Panc1 (cell line): ENCODE data around the gene NDUFB4. TPM values are rescaled to one million over a fixed set of nuclear protein-coding genes. Genes with fewer than 3 reads are reported as not detected.
A peak's percentile ranks its signal among the peaks of the same experiment; 100 is the strongest.

Experiments
- ATAC-seq: fragments of 200-7000 bp; cut with Tn5 transposase; 2 replicates; pipeline ENCODE4 v1.9.1; 2020; ENCODE audit warnings: mild to moderate bottlenecking, moderate library complexity
- BruUV-seq: library from RNA; stranded (reverse); fragments of 400-500 nt; replicated peaks from 2 replicates; lab custom pipeline; 2021; lab: Mats Ljungman, UMichigan
- CTCF ChIA-PET: fragments of 300-600 bp; sonication (Branson Sonifier 250); formaldehyde crosslinking; loops from one replicate; lab custom pipeline; 2022; ENCODE audit warnings: antibody characterized with exemption; lab: Charles Lee
- POLR2A ChIA-PET: fragments of 300-600 bp; sonication (Branson Sonifier 250); formaldehyde crosslinking; loops from one replicate; lab custom pipeline; 2022; ENCODE audit warnings: antibody characterized with exemption; lab: Charles Lee
- DNase-seq: peaks from one replicate; pipeline ENCODE4 v3.0.0-alpha.2; 2010; ENCODE audit warnings: low read depth, low spot score
- H3K27ac ChIP-seq: 2 replicates; pipeline ENCODE4 v1.5.1; 2011; ENCODE audit warnings: mild to moderate bottlenecking, low read length, inconsistent platforms
- H3K27me3 ChIP-seq: fragments of 200-500 bp; sonication (Bioruptor generic); 2 replicates; pipeline ENCODE4 v1.6.0; 2014; ENCODE audit warnings: low read length, inconsistent platforms; ENCODE audit not compliant: control insufficient read depth, insufficient read depth
- H3K36me3 ChIP-seq: fragments of 200-500 bp; sonication (Bioruptor generic); 2 replicates; pipeline ENCODE4 v1.5.1; 2014; ENCODE audit warnings: inconsistent platforms, mild to moderate bottlenecking, low read length, moderate library complexity; ENCODE audit not compliant: control insufficient read depth, insufficient read depth
- H3K4me1 ChIP-seq: 2 replicates; pipeline ENCODE4 v1.5.1; 2011; ENCODE audit warnings: inconsistent platforms, mild to moderate bottlenecking, low read length, moderate library complexity; ENCODE audit not compliant: control insufficient read depth, insufficient read depth
- H3K4me3 ChIP-seq, 2 experiments: 2 replicates each; pipeline ENCODE4 v1.5.1; 2011 to 2012; ENCODE audit warnings: low read depth in 2 of 2, low read length in 2 of 2, mild to moderate bottlenecking in 2 of 2, inconsistent platforms in 1 of 2, moderate library complexity in 1 of 2
- H3K9me3 ChIP-seq: fragments of 200-500 bp; sonication (Bioruptor generic); 2 replicates; pipeline ENCODE4 v1.5.1; 2014; ENCODE audit warnings: low read depth, mild to moderate bottlenecking, inconsistent platforms, low read length, moderate library complexity; ENCODE audit not compliant: control insufficient read depth, insufficient read depth
- POLR2AphosphoS5 ChIP-seq: IDR thresholded peaks from 2 replicates; pipeline ENCODE4 v1.6.1; 2012; ENCODE audit warnings: mild to moderate bottlenecking, low read depth, low read length, moderate library complexity
- SIN3A ChIP-seq: IDR thresholded peaks from 2 replicates; pipeline ENCODE4 v1.6.1; 2012; ENCODE audit warnings: low read depth, mild to moderate bottlenecking, low read length, moderate library complexity, borderline replicate concordance; ENCODE audit not compliant: insufficient read depth
- TCF7L2 ChIP-seq: IDR thresholded peaks from 2 replicates; pipeline ENCODE4 v1.6.1; 2011; ENCODE audit warnings: mild to moderate bottlenecking, low read depth, low read length, inconsistent platforms
- in situ Hi-C: cut with HindIII; loops from 2 replicates; pipeline ENCODE4 v1.10.0; 2016; ENCODE audit warnings: low sequenced_read_pairs, low pct_unique_long_range_greater_than_20kb
- intact Hi-C: fragments of 100-400 bp; cut with micrococcal nuclease; formaldehyde crosslinking; loops from one replicate; pipeline ENCODE4 v1.10.0; 2022; ENCODE audit not compliant: unreplicated experiment
- total RNA-seq: library from RNA; stranded (reverse); gene quantifications from one replicate; pipeline ENCODE4 v1.2.1, GENCODE V29; 2021; ENCODE audit not compliant: unreplicated experiment
- TF ChIP-seq, protein P1 (sequence below), 2 experiments: IDR thresholded peaks; 2 replicates each; pipeline ENCODE4 v1.6.1; 2011 to 2012; ENCODE audit warnings: low read depth in 2 of 2, control low read depth in 1 of 2, low read length in 1 of 2, mild to moderate bottlenecking in 1 of 2, moderate library complexity in 1 of 2; ENCODE audit not compliant: insufficient read depth in 1 of 2
- TF ChIP-seq, protein P2 (sequence below): fragments of 450-650 bp; IDR thresholded peaks from 2 replicates; pipeline ENCODE4 v1.5.1; 2017; ENCODE audit warnings: mild to moderate bottlenecking

The NDUFB4 gene
- total RNA-seq, 1 experiment from 2014 or later: 208 TPM

DNA sequence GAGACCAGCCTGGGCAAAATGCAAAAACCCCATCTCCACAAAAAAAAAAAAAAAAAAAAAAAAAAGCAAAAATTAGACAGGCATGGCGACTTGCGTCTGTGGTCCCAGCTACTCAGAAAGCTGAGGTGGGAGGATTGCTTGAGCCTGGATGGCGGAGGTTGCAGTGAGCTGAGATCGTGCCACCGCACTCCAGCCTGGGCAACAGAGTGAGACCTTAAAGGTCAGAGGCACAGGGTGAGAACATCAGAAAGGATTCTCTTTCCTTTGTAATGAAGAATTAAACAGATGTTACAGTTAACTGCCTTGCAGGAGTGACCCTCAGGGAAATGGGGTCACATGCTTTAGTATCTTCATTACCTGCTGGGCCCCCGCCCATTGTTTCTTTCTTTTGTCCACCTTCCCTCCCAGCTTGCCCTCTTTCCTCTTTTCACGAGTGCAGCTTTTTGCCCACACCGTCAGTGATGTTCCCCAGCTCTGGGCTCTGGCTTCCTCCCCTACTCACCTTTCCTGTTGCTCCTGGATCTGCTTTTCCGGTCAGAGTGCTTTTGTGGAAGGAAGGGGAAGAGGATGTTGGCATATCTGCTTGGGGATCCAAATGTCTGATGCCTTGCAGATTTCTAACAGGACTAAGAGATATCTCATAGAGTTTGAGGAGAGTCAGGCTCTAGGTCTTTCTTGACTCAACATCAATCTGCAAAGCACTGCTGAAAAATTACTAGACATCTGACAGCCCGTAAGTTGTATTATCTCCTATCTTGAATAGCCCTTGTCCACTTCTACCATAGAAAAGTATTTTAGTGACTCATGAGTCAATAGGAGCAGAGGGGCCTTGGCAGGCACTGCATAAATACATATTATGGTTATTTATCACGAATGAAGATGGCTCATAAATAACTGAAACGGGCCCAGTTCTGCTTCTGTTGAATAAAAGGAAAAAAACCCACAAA, 35.6 kb upstream of the NDUFB4 start:
- ChIA-PET POLR2A (no interaction called here), CTCF (interaction anchor here (1.3 kb wide), 1 partner anchor 235 kb away, joined by 4 read pairs; no protein-coding TSS in a partner anchor)
- Histone ChIP-seq H3K36me3 (no peaks in the 10 kb centered on the region), H3K27ac (no peak overlapping the region), H3K9me3 (no peaks in the 10 kb centered on the region), H3K4me3 (no peak overlapping the region), H3K27me3 (no peaks in the 10 kb centered on the region), H3K4me1 (peaks cover 14% of the 10 kb centered on the region)
- DNase-seq (no peak), ATAC-seq (no peak)
- intact Hi-C loops (loop anchor here (1.0 kb wide), 1 partner anchor 235 kb away; no protein-coding TSS in a partner anchor), in situ Hi-C loops (no loop called here)
- BruUV-seq: no TSS peak
- no peak for TF ChIP-seq TCF7L2
- TF ChIP-seq SIN3A: no peak
- TF ChIP-seq POLR2AphosphoS5: no peak
- TF ChIP-seq, protein P1, sequence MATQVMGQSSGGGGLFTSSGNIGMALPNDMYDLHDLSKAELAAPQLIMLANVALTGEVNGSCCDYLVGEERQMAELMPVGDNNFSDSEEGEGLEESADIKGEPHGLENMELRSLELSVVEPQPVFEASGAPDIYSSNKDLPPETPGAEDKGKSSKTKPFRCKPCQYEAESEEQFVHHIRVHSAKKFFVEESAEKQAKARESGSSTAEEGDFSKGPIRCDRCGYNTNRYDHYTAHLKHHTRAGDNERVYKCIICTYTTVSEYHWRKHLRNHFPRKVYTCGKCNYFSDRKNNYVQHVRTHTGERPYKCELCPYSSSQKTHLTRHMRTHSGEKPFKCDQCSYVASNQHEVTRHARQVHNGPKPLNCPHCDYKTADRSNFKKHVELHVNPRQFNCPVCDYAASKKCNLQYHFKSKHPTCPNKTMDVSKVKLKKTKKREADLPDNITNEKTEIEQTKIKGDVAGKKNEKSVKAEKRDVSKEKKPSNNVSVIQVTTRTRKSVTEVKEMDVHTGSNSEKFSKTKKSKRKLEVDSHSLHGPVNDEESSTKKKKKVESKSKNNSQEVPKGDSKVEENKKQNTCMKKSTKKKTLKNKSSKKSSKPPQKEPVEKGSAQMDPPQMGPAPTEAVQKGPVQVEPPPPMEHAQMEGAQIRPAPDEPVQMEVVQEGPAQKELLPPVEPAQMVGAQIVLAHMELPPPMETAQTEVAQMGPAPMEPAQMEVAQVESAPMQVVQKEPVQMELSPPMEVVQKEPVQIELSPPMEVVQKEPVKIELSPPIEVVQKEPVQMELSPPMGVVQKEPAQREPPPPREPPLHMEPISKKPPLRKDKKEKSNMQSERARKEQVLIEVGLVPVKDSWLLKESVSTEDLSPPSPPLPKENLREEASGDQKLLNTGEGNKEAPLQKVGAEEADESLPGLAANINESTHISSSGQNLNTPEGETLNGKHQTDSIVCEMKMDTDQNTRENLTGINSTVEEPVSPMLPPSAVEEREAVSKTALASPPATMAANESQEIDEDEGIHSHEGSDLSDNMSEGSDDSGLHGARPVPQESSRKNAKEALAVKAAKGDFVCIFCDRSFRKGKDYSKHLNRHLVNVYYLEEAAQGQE (IDR thresholded peaks at IDR 0.05; ENCODE audit: insufficient read depth in 1 of 2, low read depth in 2 of 2, low read length in 1 of 2): no peak
- TF ChIP-seq, protein P2, sequence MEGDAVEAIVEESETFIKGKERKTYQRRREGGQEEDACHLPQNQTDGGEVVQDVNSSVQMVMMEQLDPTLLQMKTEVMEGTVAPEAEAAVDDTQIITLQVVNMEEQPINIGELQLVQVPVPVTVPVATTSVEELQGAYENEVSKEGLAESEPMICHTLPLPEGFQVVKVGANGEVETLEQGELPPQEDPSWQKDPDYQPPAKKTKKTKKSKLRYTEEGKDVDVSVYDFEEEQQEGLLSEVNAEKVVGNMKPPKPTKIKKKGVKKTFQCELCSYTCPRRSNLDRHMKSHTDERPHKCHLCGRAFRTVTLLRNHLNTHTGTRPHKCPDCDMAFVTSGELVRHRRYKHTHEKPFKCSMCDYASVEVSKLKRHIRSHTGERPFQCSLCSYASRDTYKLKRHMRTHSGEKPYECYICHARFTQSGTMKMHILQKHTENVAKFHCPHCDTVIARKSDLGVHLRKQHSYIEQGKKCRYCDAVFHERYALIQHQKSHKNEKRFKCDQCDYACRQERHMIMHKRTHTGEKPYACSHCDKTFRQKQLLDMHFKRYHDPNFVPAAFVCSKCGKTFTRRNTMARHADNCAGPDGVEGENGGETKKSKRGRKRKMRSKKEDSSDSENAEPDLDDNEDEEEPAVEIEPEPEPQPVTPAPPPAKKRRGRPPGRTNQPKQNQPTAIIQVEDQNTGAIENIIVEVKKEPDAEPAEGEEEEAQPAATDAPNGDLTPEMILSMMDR: no peak

DNA sequence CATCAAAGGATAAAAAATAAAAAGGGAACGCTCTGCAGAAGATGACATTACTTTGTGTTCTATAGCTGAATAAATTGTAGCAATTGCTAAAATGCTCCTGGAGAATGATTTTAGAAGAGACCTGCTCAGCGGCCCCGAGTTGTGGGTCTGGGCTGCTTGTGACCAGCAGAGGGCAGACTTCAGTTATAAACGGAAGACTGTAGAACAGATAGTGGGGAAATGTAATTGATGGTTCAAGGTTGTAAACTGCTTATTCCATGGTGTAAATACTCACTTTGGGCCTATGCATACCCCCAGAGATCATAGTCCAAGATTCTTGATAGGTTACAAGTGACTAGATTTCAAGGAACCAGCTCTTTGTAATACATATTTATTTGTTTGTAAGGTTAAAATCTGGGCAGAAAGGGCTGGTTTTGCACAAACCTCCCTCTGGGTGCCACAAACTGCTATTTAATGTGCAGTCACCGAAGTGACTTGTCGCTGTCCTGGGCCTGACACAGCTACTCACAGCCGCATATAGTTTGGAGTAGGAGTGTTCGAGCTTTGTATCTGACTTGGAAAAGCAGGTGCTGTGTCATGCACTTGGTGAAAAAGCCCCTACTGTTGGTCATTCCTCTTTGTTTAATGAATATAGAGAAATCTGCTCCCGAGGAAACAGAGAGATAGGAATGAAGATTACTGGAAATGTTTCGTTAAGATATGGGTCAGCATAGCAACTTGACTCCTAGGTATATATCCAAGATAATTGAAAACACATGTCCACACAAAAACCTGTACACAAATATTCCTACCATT, 34.7 kb upstream of the NDUFB4 start:
- Histone ChIP-seq H3K4me1 (peaks cover 14% of the 10 kb centered on the region), H3K9me3 (no peaks in the 10 kb centered on the region), H3K27me3 (no peaks in the 10 kb centered on the region), H3K27ac (no peak overlapping the region), H3K4me3 (no peak overlapping the region), H3K36me3 (no peaks in the 10 kb centered on the region)
- in situ Hi-C loops (no loop called here), intact Hi-C loops (loop anchor here (1.0 kb wide), 1 partner anchor 234 kb away; no protein-coding TSS in a partner anchor)
- DNase-seq (peak; percentile 43), ATAC-seq (peak; percentile 78)
- CTCF ChIA-PET: interaction anchor here (1.3 kb wide), 1 partner anchor 234 kb away, joined by 4 read pairs; no protein-coding TSS in a partner anchor
- TF ChIP-seq, protein P2: peak; percentile 94
- TF ChIP-seq, protein P1 (IDR thresholded peaks at IDR 0.05; ENCODE audit: insufficient read depth in 1 of 2, low read depth in 2 of 2, low read length in 1 of 2): no peak
- POLR2A ChIA-PET: no interaction called here
- BruUV-seq: no TSS peak
